GM23338 (cell line): ENCODE measurements around the gene ANTXR1.

Experiments
- CREB1 ChIP-seq: fragments of 250-450 bp; sonication (Bioruptor Pico); IDR thresholded peaks from 2 replicates; pipeline ENCODE4 v1.5.0; 2020; ENCODE audit warnings: low read depth, mild to moderate bottlenecking, moderate library complexity
- CTCF ChIP-seq, 2 experiments: fragments of 200-600 bp in 1 of 2; sonication (generic) in 1 of 2; conservative IDR thresholded peaks; 2 replicates each; pipeline versions ENCODE4 v1.5.1 to v1.6.1; 2016 to 2017; ENCODE audit warnings: antibody characterized with exemption in 2 of 2, low read depth in 2 of 2, mild to moderate bottlenecking in 2 of 2, moderate library complexity in 1 of 2
- JUNB ChIP-seq: IDR thresholded peaks from one replicate; pipeline ENCODE4 v1.6.1; 2016; ENCODE audit warnings: antibody characterized with exemption; ENCODE audit not compliant: unreplicated experiment
- POLR2AphosphoS5 ChIP-seq: IDR thresholded peaks from 2 replicates; pipeline ENCODE4 v1.6.1; 2016; ENCODE audit warnings: antibody characterized with exemption, low read depth
- REST ChIP-seq: IDR thresholded peaks from one replicate; pipeline ENCODE4 v1.6.1; 2018; ENCODE audit warnings: antibody characterized with exemption; ENCODE audit not compliant: unreplicated experiment

- TF ChIP-seq CTCF (conservative IDR thresholded peaks at IDR 0.05; ENCODE audit: low read depth in 2 of 2) (no peak), REST (no peak), POLR2AphosphoS5 (no peak), JUNB (no peak), CREB1 (CRISPR knock-in tag) (no peak)
Measured at GRCh38 chr2:69203166-69203985, 190.4 kb downstream of the ANTXR1 start.
